Measurements from ENCODE around the gene RHBDF2.

DNA sequence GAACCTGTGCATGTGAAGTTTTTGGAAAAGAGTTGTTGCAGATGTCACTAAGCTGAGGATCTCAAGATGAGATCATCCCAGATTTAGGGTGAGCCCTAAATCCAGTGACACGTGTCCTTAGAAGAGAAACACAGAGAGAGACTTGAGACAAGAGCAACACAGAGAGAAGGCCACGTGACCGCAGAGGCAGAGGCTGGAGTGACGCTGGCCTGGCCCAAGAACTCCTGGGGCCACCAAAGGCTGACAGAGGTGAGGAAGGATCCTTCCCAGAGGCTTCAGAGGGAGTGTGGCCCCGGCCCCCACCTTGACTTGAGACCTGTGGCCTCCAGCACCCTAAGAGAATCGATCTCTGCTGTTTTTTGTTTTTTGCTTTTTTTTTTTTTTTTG, 12.1 kb upstream of the RHBDF2 start:
- TF ChIP-seq CTCF (conservative IDR thresholded peaks at IDR 0.05; ENCODE audit: low read length) (no peak), EZH2phosphoT487 (IDR thresholded peaks at IDR 0.05; ENCODE audit: borderline replicate concordance, low read depth, low read length) (no peak)
